ENCODE measurements around the gene HOPX.
"Not testable (repeated sequence)": the region's sequence is repeated elsewhere in the genome, so short reads cannot be mapped to it uniquely, and the experiment has no call there.

Gene HOPX, protein sequence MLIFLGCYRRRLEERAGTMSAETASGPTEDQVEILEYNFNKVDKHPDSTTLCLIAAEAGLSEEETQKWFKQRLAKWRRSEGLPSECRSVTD

GRCh38 chr4:56681158-56681852 lies at the start of gene HOPX:
Gene HOPX (minus strand): TSS chr4:56681296. CDS start chr4:56657816, 23,480 bp downstream.
- TF ChIP-seq, protein P1, sequence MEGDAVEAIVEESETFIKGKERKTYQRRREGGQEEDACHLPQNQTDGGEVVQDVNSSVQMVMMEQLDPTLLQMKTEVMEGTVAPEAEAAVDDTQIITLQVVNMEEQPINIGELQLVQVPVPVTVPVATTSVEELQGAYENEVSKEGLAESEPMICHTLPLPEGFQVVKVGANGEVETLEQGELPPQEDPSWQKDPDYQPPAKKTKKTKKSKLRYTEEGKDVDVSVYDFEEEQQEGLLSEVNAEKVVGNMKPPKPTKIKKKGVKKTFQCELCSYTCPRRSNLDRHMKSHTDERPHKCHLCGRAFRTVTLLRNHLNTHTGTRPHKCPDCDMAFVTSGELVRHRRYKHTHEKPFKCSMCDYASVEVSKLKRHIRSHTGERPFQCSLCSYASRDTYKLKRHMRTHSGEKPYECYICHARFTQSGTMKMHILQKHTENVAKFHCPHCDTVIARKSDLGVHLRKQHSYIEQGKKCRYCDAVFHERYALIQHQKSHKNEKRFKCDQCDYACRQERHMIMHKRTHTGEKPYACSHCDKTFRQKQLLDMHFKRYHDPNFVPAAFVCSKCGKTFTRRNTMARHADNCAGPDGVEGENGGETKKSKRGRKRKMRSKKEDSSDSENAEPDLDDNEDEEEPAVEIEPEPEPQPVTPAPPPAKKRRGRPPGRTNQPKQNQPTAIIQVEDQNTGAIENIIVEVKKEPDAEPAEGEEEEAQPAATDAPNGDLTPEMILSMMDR (IDR thresholded peaks at IDR 0.05; ENCODE audit: insufficient read depth, low read length, missing control alignments): no peak
- no peak within 1 kb of the TSS for H3K4me3 ChIP-seq (ENCODE audit: low read depth, low read length)
- CTCF ChIA-PET: interaction anchor here (1.0 to 1.2 kb wide), 2 partner anchors 10 to 119 kb away, joined by 3 read pairs; no protein-coding TSS in a partner anchor
- no peak for DNase-seq (ENCODE audit: low read depth, low spot score)
- POLR2A ChIA-PET: no interaction called here

DNA sequence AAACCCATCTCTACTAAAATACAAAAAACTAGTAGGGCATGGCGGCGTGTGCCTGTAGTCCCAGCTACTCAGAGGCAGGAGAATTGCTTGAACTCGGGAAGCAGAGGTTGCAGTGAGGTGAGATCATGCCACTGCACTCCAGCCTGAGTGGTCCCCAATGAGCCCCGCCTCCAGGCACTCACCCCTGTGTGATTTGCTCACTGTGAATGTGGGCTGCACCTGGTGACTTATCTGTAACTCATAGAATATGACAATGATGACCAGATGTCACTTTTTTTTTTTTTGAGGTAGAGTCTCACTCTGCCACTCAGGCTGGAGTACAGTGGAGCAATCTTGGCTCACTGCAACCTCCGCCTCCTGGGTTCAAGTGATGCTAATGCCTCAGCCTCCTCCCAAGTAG lies 49.0 kb upstream of the HOPX start:
- DNase-seq (ENCODE audit: low read depth, low spot score): no peak
- TF ChIP-seq, protein P1 (IDR thresholded peaks at IDR 0.05; ENCODE audit: insufficient read depth, low read length, missing control alignments): no peak
- no peak overlapping the region for H3K4me3 ChIP-seq (ENCODE audit: low read depth, low read length)
- ChIA-PET CTCF (no interaction called here), POLR2A (no interaction called here)

DNA sequence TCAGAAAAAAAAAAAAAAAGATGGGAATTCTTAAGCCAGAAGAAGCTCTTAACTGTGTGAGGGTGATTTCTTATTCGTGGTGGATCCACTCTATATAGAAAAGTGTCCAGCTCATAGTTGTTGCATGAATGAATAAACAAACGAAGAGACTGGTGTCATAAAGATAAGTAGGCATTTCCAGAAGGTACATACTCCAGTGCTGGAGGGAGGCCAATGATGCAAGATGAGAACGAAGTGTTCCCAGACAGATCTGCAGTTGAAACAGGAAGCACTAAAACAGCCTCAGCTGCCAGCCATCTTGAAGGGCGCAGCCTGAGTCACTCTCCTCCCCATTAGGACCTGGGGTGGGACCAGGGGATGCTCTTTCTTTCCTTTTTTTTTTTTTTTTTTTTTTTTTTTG lies 47.4 kb upstream of the HOPX start:
- DNase-seq (ENCODE audit: low read depth, low spot score): peak; percentile 87
- ChIA-PET CTCF (no interaction called here), POLR2A (interaction anchor here (0.6 to 1.1 kb wide), 2 partner anchors 30 to 87 kb away, joined by 4 to 6 read pairs; no protein-coding TSS in a partner anchor)
- TF ChIP-seq, protein P1 (IDR thresholded peaks at IDR 0.05; ENCODE audit: insufficient read depth, low read length, missing control alignments): no peak
- H3K4me3 ChIP-seq (ENCODE audit: low read depth, low read length): no peak overlapping the region

GRCh38 chr4:56727150-56727549 lies 46.1 kb upstream of the HOPX start:
- TF ChIP-seq, protein P1 (IDR thresholded peaks at IDR 0.05; ENCODE audit: insufficient read depth, low read length, missing control alignments): no peak
- DNase-seq (ENCODE audit: low read depth, low spot score): no peak
- POLR2A ChIA-PET: no interaction called here
- no peak overlapping the region for H3K4me3 ChIP-seq (ENCODE audit: low read depth, low read length)
- CTCF ChIA-PET: interaction anchor here (0.6 to 1.1 kb wide), 2 partner anchors 13 to 42 kb away, joined by 3 read pairs; no protein-coding TSS in a partner anchor

- H3K4me3 ChIP-seq (ENCODE audit: low read depth, low read length); DNase-seq (ENCODE audit: low read depth, low spot score); POLR2A ChIA-PET: not testable (repeated sequence)
- CTCF ChIA-PET: interaction anchor here (1.1 kb wide), 1 partner anchor 41 kb away, joined by 3 read pairs; no protein-coding TSS in a partner anchor
Measured at GRCh38 chr4:56726593-56726992, 45.5 kb upstream of the HOPX start.

GRCh38 chr4:56723659-56724230 lies 42.6 kb upstream of the HOPX start:
- CTCF ChIA-PET: no interaction called here
- TF ChIP-seq, protein P1 (IDR thresholded peaks at IDR 0.05; ENCODE audit: insufficient read depth, low read length, missing control alignments): no peak
- no peak for DNase-seq (ENCODE audit: low read depth, low spot score)
- H3K4me3 ChIP-seq (ENCODE audit: low read depth, low read length): no peak overlapping the region
- POLR2A ChIA-PET: no interaction called here

All from AG04449 (cell line).